GM06990 (cell line): ENCODE measurements around the gene IRF2BPL.

Experiments used
- DNase-seq: peaks from one replicate; pipeline ENCODE4 v3.0.0-alpha.2; 2011; ENCODE audit not compliant: insufficient read length; ENCODE audit errors: extremely low read depth
- H3K27me3 ChIP-seq: replicated peaks from 2 replicates; pipeline ENCODE4 v1.6.0; 2011; ENCODE audit warnings: low read length; ENCODE audit not compliant: control insufficient read depth, insufficient read depth
- H3K36me3 ChIP-seq: 2 replicates; pipeline ENCODE4 v1.5.1; 2011; ENCODE audit warnings: low read length; ENCODE audit not compliant: control insufficient read depth, insufficient read depth
- H3K4me3 ChIP-seq: replicated peaks from 2 replicates; pipeline ENCODE4 v1.5.1; 2011; ENCODE audit warnings: low read depth, mild to moderate bottlenecking, control low read depth, low read length
- TF ChIP-seq, protein P1 (sequence below): IDR thresholded peaks from 2 replicates; pipeline ENCODE4 v1.5.1; 2011; ENCODE audit warnings: low read length, control low read depth, mild to moderate bottlenecking, inconsistent platforms; ENCODE audit not compliant: insufficient read depth, poor library complexity, severe bottlenecking

Gene IRF2BPL

GRCh38 chr14:77069551-77069950, 41.0 kb upstream of the IRF2BPL start:
- TF ChIP-seq, protein P1, sequence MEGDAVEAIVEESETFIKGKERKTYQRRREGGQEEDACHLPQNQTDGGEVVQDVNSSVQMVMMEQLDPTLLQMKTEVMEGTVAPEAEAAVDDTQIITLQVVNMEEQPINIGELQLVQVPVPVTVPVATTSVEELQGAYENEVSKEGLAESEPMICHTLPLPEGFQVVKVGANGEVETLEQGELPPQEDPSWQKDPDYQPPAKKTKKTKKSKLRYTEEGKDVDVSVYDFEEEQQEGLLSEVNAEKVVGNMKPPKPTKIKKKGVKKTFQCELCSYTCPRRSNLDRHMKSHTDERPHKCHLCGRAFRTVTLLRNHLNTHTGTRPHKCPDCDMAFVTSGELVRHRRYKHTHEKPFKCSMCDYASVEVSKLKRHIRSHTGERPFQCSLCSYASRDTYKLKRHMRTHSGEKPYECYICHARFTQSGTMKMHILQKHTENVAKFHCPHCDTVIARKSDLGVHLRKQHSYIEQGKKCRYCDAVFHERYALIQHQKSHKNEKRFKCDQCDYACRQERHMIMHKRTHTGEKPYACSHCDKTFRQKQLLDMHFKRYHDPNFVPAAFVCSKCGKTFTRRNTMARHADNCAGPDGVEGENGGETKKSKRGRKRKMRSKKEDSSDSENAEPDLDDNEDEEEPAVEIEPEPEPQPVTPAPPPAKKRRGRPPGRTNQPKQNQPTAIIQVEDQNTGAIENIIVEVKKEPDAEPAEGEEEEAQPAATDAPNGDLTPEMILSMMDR = no peak
- no peaks in the 10 kb centered on the region for H3K27me3 ChIP-seq

GRCh38 chr14:77068517-77069200, 40.2 kb upstream of the IRF2BPL start:
- no peak for DNase-seq
- TF ChIP-seq, protein P1 = no peak
- H3K4me3 ChIP-seq = no peak overlapping the region
- no peaks in the 10 kb centered on the region for H3K27me3 ChIP-seq
- no peaks in the 10 kb centered on the region for H3K36me3 ChIP-seq

More at GRCh38 chr14:77069551-77069950, 41.0 kb upstream of the IRF2BPL start:
- DNase-seq = no peak
- H3K36me3 ChIP-seq = no peaks in the 10 kb centered on the region
- no peak overlapping the region for H3K4me3 ChIP-seq

- no peak overlapping the region for H3K4me3 ChIP-seq
- TF ChIP-seq, protein P1 = peak; percentile 91
- H3K36me3 ChIP-seq = no peaks in the 10 kb centered on the region
- peak; percentile 48 for DNase-seq
- no peaks in the 10 kb centered on the region for H3K27me3 ChIP-seq
Observed at GRCh38 chr14:77067632-77068516, 39.4 kb upstream of the IRF2BPL start.

GRCh38 chr14:77066578-77067172, 38.2 kb upstream of the IRF2BPL start:
- DNase-seq = no peak
- H3K27me3 ChIP-seq = no peaks in the 10 kb centered on the region
- H3K36me3 ChIP-seq = no peaks in the 10 kb centered on the region
- H3K4me3 ChIP-seq = no peak overlapping the region
- TF ChIP-seq, protein P1 = no peak

DNA sequence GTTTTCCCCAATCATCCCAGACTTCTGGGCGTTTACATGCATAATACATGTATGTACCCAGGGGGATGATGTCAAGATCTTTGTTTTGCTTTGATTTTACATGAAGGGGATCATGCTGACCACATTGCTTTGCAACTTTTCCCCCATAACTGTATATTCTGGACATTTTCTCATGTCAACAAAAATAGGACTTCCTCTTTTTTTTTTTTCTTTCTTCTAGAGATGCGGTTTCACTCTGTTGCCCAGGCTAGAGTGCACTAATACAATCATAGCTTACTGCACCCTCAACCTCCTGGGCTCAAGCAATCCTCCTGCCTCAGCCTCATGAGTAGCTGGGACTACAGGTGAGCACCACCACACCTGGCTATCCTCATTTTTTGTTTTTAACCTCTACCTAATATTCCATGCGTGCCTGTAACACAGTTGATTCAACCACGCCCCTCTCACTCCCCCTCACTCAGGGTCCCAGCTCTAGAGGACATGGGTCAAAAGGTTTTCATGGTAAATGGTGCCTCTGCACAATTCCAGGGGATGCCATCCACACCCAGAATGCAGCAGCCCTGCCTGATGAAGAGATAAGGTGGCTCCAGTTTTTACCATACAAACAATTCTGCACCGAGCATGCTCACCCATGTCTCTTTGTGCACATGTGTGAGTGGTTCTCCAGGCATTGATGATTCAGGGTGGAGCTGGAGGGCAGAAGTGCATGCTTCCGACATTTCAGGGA, 37.5 kb upstream of the IRF2BPL start:
- TF ChIP-seq, protein P1 = no peak
- H3K27me3 ChIP-seq = no peaks in the 10 kb centered on the region
- no peak overlapping the region for H3K4me3 ChIP-seq
- no peaks in the 10 kb centered on the region for H3K36me3 ChIP-seq
- no peak for DNase-seq
